ENCODE results near the gene ARHGEF38.

DNA sequence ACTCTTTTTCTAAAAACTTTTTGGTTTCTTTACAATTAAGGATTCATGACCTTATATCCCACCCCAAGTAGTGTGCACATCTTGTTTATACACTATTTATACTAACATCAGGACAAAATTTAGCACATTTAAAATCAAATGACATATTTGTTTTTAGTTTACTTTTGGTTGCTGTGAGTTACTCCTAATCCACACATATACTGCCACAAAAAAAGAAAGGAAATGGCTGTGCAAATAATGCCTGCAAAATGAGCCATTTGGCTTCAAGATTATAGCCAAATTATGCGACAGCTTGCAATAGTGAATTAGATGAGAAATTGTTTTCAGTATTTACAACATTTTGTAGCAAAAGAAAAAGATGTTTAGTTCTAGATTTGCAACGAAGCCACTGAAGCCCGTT, 10.4 kb upstream of the ARHGEF38 start:
- TF ChIP-seq POLR2AphosphoS5 (IDR thresholded peaks at IDR 0.05; ENCODE audit: borderline replicate concordance, low read depth, low read length) (no peak), EZH2 (IDR thresholded peaks at IDR 0.05) (no peak)
